Neural crest cell (in vitro differentiated cells): ENCODE data around the gene HDAC4. TPM values are rescaled to one million over a fixed set of nuclear protein-coding genes. Genes with fewer than 3 reads are reported as not detected.

ENCODE experiments used
- DNase-seq: peaks from one replicate; pipeline ENCODE4 v3.0.0; 2021; ENCODE audit warnings: low read depth, mixed read lengths, low spot score
- H3K27ac Mint-ChIP-seq: one replicate; pipeline ENCODE4 v1.8.0; 2021; ENCODE audit warnings: mild to moderate bottlenecking, mixed read lengths; ENCODE audit not compliant: unreplicated experiment
- H3K27me3 Mint-ChIP-seq: 2 replicates; pipeline ENCODE4 v1.8.0; 2021; ENCODE audit warnings: low read depth, mild to moderate bottlenecking, mixed read lengths
- H3K36me3 Mint-ChIP-seq: 2 replicates; pipeline ENCODE4 v1.8.0; 2021; ENCODE audit warnings: low read depth, mild to moderate bottlenecking, mixed read lengths
- H3K4me1 Mint-ChIP-seq: 2 replicates; pipeline ENCODE4 v1.8.0; 2021; ENCODE audit warnings: mixed read lengths
- H3K4me3 Mint-ChIP-seq: one replicate; pipeline ENCODE4 v1.8.0; 2021; ENCODE audit warnings: mild to moderate bottlenecking, mixed read lengths
- H3K9me3 Mint-ChIP-seq: 2 replicates; pipeline ENCODE4 v1.8.0; 2021; ENCODE audit warnings: mixed read lengths
- total RNA-seq: library from RNA; stranded (reverse); gene quantifications from 2 replicates; pipeline ENCODE4 v1.2.1, GENCODE V29; 2021
- TF ChIP-seq, protein P1 (sequence below): fragments of 200-600 bp; sonication (generic); conservative IDR thresholded peaks from 2 replicates; pipeline ENCODE4 v1.5.0; 2021; ENCODE audit warnings: antibody characterized with exemption, mild to moderate bottlenecking

HDAC4 gene
- total RNA-seq, 1 donor from 2014 or later: 52.1 TPM

- Mint-ChIP-seq H3K9me3 (peaks cover 6% of the 10 kb centered on the region), H3K36me3 (peaks cover 23% of the 10 kb centered on the region), H3K27me3 (no peaks in the 10 kb centered on the region), H3K4me1 (peaks cover 11% of the 10 kb centered on the region), H3K4me3 (no peak overlapping the region), H3K27ac (no peak overlapping the region)
- TF ChIP-seq, protein P1, sequence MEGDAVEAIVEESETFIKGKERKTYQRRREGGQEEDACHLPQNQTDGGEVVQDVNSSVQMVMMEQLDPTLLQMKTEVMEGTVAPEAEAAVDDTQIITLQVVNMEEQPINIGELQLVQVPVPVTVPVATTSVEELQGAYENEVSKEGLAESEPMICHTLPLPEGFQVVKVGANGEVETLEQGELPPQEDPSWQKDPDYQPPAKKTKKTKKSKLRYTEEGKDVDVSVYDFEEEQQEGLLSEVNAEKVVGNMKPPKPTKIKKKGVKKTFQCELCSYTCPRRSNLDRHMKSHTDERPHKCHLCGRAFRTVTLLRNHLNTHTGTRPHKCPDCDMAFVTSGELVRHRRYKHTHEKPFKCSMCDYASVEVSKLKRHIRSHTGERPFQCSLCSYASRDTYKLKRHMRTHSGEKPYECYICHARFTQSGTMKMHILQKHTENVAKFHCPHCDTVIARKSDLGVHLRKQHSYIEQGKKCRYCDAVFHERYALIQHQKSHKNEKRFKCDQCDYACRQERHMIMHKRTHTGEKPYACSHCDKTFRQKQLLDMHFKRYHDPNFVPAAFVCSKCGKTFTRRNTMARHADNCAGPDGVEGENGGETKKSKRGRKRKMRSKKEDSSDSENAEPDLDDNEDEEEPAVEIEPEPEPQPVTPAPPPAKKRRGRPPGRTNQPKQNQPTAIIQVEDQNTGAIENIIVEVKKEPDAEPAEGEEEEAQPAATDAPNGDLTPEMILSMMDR: no peak
- DNase-seq: no peak
These were observed 271.5 kb downstream of the HDAC4 start for GRCh38 chr2:239129147-239129920.

DNA sequence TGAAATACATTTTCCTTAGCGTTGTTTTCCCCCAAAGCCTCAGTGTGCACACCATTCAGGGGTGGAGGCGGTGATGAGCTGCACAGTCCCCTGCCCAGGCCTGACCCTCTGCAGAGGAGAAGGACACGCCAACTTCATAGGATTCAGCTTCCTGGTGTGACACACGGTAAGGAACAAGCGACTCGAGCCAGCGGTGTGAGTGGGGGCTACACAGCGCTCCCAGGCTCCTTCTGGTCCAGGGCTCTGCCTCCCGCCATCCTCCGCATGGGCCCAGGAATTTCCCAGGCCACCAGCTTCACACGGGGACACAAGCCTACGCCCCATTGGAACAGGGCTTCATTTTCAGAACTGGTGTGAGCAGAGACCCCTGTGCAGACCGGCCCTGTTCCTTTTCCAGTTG is 272.1 kb downstream of the HDAC4 start:
- Mint-ChIP-seq H3K4me1 (peaks cover 11% of the 10 kb centered on the region), H3K27ac (no peak overlapping the region)

DNA sequence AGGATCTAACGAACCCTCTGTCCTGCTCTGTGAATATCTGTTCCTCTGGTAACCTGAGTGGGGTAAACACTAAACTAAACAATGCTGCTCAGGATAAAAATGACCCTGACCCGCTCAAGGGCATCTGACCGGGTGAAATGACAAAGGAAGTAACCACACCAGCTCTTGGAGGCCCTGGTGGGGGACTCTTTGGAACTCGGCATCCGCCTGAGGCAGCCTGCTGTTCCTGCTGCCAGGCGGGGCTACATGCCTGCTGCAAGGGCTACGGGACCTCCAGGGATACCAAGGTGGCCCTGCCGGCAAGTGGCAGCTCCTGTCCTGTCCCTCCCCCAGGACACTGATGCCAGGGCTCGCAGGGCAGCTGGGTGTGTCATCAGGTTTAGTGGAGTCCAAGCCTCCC is 273.3 kb downstream of the HDAC4 start:
- no peak overlapping the region for H3K27ac Mint-ChIP-seq
- DNase-seq: no peak
- TF ChIP-seq, protein P1: no peak
- H3K9me3 Mint-ChIP-seq: peaks cover 6% of the 10 kb centered on the region
- H3K4me1 Mint-ChIP-seq: peaks cover 17% of the 10 kb centered on the region
- no peak overlapping the region for H3K4me3 Mint-ChIP-seq
- H3K36me3 Mint-ChIP-seq: peaks cover 16% of the 10 kb centered on the region
- no peaks in the 10 kb centered on the region for H3K27me3 Mint-ChIP-seq

More for the DNA sequence above, 272.1 kb downstream of the HDAC4 start:
- Mint-ChIP-seq H3K9me3 (peaks cover 6% of the 10 kb centered on the region), H3K36me3 (peaks cover 24% of the 10 kb centered on the region), H3K4me3 (no peak overlapping the region), H3K27me3 (no peaks in the 10 kb centered on the region)
- DNase-seq: no peak
- TF ChIP-seq, protein P1: no peak

DNA sequence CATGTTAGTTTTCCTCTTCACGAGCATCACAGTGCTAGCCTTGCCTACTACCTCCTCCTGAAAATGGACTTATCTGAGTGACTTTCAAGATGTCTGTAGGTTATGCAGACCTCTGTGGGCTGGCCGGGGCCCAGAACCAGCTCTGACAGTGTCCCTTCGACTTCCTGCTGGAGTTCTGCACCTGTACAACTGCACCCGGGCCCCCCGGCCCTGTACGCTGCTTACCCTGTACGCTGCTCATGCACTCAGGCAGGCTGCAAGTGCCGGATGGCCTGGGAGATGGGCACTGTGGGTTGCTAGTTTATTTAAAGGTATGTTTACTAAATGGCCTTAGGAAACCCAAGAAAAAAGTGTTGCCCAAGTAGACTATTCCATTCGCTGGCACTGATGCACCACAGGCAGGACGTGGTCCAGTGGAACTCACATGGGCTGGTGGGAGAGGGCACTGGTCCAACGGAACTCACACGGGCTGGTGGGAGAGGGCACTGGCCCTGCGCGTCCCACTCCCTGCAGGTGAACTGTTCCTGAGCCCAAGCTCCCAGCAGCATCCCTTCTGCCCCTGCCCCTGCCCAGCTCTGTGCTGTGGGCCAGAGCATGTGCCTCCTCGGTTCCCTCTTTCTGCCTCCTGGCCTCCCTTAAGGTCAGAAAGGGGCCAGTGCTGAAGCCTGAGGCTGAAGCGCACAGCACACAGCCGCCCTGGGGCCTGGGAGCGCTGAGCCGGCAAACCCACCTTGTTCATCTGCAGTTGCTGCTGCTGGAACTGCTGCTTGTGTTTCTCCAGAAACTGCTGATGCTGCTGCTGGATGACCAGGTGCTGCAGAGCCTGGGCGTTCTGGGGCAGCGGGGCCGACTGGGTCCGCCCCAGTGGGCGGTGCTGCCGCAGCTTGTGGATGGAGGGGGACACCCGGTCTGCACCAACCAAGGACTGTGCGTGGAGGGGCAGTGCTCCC is 274.8 kb downstream of the HDAC4 start:
- Mint-ChIP-seq H3K9me3 (peaks cover 6% of the 10 kb centered on the region), H3K27me3 (no peaks in the 10 kb centered on the region), H3K4me3 (no peak overlapping the region), H3K4me1 (peaks cover 32% of the 10 kb centered on the region), H3K27ac (no peak overlapping the region), H3K36me3 (peaks cover 15% of the 10 kb centered on the region)
- DNase-seq: no peak
- TF ChIP-seq, protein P1: no peak

GRCh38 chr2:239124152-239124899 is 276.5 kb downstream of the HDAC4 start:
- Mint-ChIP-seq H3K27me3 (no peaks in the 10 kb centered on the region), H3K27ac (no peak overlapping the region), H3K36me3 (peaks cover 15% of the 10 kb centered on the region), H3K4me3 (peak overlapping the region; percentile 75), H3K4me1 (peaks cover 38% of the 10 kb centered on the region), H3K9me3 (peaks cover 6% of the 10 kb centered on the region)
- TF ChIP-seq, protein P1: no peak
- DNase-seq: no peak
